C4-2B (cell line): Measurements from ENCODE around the gene ADAP1.

Source experiments
- ZFX ChIP-seq: fragments of 450-650 bp; IDR thresholded peaks from 2 replicates; pipeline ENCODE4 v1.6.1; 2017
- TF ChIP-seq, protein P1 (sequence below): fragments of 450-650 bp; conservative IDR thresholded peaks from 2 replicates; pipeline ENCODE4 v1.5.1; 2017; ENCODE audit warnings: mild to moderate bottlenecking

DNA sequence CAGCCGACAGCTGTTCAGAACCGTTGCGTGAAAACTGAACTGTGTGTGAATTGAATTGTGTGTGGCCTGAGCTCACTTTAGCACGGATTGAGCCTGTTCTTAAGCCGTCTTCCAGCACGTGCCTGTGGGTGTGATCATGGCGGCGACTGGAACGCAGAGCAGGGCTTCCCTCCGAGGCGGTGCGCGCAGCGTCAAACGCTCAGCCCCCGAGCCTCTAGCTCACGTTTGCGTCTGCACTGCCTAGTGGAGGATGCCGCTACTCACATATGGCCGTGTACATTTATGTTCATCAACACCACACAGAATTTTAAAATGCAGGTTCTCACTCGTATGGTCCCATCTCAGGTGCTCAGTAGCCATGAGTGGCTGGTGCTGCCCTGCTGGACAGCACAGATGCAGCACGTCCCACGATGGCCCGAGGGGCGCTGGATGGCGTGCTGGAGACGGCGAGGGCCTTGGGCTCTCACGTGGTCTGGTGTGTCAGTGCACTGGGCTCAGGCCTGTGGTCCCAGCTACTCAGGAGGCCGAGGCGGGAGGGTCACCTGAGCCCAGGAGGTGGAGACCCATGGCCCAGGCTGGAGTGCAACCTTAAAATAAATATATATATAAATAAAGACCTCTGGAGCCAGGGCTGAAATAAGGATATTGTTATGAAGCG, 100.2 kb downstream of the ADAP1 start:
- TF ChIP-seq, protein P1, sequence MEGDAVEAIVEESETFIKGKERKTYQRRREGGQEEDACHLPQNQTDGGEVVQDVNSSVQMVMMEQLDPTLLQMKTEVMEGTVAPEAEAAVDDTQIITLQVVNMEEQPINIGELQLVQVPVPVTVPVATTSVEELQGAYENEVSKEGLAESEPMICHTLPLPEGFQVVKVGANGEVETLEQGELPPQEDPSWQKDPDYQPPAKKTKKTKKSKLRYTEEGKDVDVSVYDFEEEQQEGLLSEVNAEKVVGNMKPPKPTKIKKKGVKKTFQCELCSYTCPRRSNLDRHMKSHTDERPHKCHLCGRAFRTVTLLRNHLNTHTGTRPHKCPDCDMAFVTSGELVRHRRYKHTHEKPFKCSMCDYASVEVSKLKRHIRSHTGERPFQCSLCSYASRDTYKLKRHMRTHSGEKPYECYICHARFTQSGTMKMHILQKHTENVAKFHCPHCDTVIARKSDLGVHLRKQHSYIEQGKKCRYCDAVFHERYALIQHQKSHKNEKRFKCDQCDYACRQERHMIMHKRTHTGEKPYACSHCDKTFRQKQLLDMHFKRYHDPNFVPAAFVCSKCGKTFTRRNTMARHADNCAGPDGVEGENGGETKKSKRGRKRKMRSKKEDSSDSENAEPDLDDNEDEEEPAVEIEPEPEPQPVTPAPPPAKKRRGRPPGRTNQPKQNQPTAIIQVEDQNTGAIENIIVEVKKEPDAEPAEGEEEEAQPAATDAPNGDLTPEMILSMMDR = no peak
- TF ChIP-seq ZFX = no peak
